GM18502 (cell line): ENCODE results near the gene DISC1.

ENCODE experiments used
- ATAC-seq: cut with Tn5 transposase; IDR thresholded peaks from one replicate; pipeline ENCODE4 v1.9.1; 2021; ENCODE audit warnings: mild to moderate bottlenecking; ENCODE audit not compliant: unreplicated experiment, poor library complexity

The DISC1 gene

DNA sequence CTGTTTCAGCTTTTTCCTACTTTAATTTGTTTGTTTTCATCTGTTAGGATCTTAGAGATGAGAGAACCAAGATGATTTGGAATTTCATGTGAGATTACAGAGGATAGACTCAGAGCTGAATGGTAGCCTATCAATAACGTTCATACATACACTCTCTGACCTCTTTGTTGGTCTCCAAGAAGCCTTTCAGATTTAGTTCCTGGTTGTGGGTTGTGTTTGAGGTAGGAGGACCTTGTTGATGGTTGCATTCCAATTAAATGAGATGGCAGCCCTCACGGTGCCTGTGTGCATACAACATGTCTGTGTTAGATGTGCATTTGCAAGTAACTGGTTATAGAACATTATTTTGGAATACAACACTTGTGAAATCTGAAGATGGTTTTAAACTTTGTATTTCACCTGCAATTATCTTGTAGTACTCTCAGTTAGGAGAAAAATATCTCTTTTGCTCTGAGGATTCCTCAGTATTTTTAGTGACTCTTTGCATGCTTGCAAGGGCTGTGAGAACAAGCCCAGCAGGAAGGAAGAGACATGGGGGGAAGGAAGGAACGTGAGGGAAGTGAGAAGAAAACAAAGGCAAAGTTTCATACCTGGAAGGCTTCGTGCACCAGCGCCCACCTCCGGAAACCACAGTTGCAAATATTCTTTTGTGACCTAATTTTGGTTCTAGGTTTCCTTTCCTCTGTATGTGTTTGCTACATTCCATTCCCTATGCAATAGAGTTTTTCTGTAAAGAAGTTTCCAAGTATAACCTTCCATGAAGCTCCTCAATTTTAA is 291.8 kb downstream of the DISC1 start:
- peak; percentile 75 for ATAC-seq

DNA sequence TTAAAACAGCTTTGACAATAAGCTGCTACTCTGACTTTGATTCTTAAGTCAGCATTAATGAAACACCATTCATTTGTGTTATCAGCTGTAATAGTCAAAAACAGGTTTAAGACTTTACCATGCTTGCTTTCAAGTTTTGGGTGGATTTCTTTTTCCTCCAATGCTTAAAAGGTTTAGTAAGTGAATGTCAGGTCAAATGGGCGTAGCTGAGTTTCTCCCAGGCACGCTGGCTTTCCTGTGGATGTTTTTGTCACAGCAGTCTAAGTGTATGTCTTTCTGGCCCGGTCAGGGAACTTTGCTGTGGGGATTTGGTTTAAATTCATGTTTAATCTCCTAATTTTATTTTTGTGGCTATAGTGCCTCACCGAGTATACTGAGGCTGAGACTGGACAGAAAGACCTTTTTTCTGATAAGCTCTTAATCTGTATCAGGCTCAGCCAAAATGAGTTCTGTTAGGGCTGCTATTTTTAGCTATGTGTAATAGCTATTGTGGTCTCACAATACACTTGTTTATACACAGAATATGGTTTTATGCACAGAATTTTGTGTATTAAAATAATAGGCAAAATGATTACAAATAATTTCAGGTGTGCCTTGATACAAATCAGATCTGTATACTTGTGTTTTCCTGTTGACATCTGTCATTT is 292.8 kb downstream of the DISC1 start:
- ATAC-seq = no peak

DNA sequence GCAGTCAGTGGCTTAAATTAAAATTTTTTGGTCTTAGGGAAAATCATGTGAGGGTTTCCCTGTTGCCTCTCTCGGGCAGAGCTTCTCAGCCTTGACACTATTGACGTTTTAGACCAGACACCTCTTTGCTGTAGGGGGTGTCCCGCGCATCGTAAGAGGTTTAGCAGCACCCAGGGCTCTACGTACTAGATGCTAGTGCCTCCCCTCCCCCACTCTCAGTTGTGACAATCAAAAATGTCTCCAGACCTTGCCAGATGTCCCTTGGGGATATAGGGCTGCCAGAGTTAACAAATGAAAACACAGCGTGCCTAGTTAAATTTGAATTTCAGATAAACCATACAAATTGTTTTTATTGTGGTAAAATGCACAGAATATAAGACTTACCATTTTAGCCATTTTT is 293.3 kb downstream of the DISC1 start:
- no peak for ATAC-seq

DNA sequence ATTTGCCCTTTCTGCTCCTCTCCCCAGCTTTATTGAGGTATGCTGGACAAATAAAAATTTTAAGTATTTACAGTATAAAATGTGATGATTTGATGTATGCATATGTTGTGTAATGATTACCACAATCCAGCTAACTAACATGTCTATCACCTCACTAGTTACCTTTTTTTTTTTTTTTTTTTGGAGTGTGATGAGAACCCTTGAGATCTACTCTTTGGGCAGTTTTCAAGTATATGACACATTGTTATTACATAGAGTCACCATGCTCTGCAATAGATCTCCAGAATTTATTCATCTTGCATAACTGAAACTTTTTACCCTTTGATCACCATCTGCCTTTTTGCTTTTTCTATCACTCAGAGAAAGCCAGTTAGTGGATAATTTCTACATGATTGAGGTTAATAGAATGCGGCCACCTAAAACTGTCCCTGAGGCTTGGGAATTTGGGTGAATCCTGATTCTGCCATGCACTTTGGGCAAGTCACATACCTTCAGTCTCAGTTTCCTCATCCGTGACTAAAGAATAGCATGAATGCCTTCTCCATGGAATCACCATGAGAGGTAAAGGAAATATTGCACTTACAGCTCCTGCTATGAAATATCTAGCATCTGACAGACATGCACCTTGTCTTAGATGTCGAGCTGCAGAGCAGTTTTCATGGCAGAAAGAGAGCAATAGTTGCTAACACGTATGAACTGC is 295.2 kb downstream of the DISC1 start:
- ATAC-seq = no peak

DNA sequence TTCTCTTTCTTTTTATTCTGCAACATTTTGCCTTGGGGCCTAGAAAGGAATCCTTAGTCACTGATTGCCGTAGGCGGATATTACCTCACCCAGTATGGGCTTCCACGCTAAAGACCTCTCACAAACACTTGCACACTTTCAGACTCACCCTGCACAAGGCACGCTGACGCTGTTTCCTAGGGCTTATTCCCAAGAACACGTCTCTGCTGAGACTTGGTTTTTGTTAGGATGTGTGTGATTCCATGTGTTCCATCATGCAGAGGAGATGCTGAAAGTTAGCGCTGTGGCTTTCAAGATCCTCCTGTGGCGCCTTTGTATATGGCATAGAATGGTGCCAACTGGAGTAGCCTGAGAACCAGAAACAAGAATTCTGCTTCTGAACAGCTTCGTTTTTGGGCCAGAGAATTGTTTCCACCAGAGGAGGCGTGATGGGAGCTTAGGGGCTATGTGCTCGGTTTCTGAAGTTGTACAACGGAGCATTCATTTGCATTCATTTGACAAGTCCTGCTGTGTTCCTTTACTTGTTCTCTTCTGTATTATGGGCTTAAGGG is 297.0 kb downstream of the DISC1 start:
- no peak for ATAC-seq

DNA sequence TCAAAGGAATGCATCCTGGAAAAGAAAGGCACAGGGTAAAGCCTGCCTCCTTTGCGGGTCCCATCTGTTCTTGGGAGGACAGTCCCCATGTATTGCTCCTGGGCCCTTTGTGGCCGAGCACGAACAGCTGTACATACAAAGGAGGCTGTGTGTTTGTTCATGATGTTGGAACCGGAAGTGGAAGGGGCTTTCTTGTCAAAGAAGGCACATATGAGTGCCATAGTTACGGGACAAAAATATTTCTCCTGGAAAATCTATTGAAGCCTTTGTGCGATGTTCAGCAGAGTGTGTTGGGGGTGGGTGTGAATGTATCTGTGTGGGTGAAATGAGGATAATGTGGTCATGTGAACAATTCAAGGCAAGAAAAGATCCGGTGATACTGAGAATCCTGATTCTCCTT is 297.6 kb downstream of the DISC1 start:
- ATAC-seq = no peak

DNA sequence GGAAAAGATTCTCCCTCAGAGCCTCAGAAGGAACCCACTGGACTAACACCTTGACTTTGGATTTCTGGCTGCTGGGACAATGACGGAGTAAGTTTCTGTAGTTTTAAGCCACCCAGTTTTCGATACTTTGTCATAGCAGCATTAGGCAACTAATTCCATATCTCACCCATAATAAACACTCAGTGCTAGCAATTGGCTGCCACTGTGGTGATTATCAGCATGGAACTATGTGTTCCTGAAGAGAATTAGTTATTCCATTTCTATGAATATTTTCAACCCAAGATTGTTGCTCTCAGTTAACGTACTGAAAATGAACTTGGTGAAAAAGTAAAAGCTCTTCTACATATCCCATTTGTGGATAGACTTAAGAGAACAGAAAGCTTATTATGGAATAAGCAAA is 299.3 kb downstream of the DISC1 start:
- no peak for ATAC-seq

DNA sequence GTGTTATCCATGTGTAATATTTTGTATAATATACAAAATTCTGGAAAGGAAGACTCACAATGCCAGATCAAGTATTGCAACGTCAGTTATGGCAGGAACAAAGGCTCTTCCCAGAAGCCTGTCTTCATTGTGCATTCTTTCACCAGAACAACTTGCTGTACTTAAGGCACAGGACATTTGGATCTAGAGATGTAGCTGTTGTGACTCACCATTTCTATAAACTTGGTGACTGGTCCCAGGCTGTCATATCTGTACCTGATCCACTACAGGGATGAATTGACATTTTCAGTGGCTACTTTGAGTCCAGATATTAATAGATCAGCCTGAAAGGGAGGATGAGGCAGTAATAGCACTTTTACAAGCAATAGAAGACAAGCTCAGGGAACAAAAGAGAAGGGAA is 299.8 kb downstream of the DISC1 start:
- ATAC-seq = no peak

DNA sequence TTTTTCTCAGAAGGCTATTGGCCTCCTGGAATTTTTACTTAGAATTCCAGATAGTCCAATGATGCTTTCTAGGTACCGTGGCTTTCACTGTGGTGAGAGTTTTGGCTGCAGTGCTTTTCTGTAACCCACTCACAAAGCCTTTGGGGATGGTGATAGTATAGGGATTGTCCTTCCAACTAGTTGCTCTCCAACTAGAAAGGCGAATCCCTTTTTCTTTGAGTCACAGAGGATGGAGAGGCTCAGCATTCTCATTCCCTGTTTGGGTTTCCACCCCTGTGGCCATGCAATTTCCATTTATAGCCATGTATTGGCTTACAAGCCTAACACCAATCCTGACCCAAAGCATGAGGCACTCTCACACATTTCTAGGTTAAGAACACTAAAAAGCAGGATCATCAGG is 300.3 kb downstream of the DISC1 start:
- ATAC-seq = no peak

DNA sequence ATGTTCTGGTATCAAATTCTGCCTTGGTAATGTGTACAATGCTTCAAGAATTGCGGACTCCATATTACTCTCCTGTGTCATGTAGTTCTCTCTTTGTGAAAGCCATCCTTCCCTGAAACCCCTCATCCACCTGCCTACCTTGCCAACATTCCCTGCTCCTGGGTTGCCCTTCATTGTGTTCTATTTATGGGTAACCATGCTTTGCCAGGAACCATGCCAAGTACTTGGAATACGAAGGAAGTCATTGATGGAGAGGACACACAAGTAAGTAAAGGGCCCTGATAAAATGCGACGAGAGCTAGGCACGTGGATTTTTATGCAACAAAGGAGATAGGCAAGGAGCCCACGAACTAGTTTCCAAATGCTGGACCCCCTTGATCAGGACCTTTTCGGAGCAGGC is 300.8 kb downstream of the DISC1 start:
- ATAC-seq = no peak

DNA sequence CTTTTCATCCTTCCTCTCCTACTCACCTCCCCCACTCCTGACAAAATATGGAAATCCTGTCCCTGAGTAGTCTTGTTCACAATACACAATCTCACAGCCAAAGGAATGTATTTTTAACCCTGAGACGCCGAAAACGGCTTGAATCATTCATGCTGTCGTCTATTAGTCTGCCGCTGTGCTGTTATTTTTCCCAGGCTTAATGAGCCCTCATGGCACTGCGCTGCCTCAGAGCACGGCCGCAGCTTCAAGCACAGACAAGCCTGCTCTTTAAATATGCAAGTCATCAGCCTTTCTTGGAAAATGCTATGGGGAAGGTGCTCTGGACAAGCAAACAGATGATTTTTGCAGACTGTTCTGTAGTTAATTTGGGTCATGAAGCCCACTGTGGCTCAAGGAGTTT is 302.7 kb downstream of the DISC1 start:
- ATAC-seq = no peak

DNA sequence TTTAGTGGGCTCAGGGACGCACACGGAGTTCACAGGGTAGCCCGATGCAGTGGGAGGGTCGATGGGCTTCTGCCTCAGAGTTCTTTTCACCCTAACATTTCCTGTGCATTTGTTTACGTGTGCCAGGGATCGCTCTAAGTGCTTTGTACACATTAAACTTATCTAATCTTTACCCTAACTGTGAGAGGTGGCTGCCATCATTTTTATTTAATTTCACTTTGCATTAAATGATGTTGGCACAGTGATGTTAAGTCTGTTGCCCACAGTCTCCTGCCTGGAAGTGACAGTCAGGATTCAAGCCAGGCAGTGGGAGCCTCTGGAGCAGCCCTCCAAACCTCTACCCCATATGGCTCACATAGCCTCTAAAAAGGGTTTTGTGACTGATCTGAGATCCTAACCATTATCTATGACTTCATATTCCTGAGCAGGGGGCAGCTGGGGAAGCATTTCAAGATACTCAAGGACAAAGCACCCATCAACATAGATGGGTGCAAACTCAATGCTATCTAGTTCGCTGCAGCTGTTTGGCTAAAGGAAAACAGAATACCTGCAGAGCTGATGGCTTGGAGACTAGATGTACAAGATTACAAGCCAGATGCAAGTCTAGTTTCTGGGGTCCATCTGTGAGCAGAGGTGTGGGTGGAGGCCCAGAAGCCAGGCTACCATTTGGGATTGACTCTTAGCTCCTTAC is 303.8 kb downstream of the DISC1 start:
- no peak for ATAC-seq

DNA sequence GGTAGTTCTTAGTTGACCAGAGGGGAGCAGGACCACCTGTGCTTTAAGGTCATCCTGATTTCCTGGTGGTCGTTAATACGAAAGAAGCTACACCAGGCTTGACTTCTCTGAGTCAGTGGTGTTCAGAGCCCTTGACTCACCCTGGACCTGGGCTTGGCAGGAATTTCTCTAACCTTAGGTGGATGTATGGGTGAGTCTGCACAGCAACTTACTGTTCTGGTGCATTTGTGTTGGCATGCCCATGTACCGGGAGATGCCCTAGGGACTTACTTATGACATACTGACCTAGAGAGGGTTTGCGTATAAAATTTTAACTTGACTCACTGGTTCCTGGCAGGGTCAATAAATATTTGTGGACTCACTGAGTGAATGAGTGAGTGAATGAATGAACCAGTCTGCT is 304.6 kb downstream of the DISC1 start:
- ATAC-seq = no peak

DNA sequence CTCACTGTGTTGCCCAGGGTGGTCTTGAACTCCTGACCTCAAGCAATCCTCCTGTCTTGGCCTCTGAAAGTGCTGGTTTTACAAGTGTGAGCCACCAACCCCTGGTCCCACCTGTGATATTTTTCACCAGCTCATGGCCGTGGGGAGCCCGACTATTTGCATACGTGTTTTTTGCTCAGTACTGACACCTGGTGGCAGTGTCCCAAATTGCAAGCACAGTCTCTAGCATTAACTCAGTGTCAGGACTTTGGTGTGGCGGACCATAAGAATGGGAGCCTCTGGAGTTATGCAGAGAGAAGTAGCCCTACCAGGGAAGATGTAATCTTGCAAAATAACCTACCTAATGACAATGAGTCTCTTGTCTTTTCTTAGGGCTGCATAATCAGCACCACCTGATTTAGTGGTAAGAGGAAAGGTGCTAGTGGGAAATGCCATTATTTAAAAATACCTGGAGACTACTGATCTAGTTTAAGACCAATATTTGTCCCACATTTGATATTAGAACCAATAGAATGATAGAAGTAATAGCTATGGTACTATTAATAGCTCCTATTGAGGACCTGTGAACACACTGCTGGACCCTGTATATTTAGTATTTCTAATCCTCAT is 305.4 kb downstream of the DISC1 start:
- no peak for ATAC-seq

DNA sequence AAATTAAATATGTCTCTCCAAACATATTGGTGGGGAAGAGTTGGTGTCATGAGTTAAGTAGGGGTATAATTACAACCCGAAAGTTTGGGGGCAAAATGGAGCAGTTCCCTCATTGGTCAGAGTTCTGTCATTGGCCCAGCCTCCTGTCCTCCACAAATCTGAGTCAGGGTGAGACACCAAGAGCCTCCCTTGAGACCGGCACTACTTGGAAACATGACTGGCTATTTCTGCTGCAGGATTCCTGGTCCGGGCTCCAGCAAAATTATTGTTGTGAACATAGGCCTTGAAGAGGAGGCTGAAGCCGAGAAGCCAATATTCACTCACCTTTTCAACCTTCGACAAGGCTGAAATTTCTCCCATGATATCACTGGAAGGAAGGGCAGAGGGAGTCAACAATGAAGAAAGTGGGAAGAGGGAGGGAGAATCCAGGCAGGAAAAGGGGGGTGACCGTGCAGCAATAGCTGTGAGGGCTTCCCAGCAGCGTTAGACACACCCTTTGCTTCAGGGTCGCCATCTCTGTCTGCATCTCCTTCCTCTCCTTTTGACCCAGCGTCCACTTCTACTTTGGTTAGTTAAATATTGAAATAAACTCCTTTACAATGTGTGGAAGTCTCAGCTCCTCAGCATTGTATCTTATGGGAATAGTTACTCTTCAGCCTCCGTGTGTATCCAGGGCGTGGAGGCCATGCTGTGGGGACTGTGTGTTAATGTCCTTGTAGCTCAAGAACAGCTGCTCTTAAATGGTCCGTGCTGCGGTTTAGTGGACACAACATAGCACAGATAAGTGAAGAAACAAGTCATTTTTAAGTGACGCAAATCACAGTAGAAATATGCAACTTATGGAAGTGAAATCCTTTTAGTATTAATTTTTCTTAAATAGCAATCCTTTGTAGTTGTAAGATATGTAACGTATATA is 307.4 kb downstream of the DISC1 start:
- no peak for ATAC-seq

DNA sequence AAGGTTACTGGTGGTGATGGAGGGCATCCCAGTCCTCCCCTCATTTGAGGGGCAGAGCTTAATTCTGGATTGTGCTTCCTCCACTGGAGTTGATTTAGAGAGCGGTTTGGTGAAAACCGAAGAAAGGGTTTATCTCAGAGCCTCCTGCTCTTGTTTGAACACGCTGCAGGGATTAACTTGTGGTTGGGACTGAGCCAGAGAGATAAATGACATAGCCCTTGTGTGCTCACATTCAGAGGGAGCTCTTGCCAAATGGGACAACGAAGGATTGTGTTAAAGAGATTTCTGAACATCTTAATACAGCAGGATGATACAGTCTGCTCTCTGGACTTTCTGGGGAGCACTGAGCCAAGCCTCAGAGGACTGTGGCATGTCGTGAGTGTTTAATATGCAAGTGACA is 308.2 kb downstream of the DISC1 start:
- no peak for ATAC-seq

DNA sequence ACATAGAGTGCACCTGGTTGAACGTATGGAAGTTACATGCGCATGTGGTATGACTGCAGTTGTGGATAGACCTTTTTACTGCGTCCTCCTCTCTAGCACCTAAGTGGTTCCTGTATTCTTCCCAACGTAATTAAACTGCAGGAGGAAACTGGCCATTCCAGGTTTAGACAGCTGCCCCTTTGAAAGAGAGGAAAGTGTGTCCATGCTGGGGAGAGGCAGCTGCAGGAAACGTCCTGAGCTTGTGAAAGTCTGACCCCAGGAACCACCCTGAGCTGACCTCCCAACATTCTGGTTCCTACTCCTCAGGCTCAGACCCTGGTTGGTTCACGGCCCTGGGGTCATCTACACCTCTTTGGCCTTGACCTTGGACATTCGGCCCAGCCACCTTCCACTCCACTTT is 309.3 kb downstream of the DISC1 start:
- no peak for ATAC-seq

DNA sequence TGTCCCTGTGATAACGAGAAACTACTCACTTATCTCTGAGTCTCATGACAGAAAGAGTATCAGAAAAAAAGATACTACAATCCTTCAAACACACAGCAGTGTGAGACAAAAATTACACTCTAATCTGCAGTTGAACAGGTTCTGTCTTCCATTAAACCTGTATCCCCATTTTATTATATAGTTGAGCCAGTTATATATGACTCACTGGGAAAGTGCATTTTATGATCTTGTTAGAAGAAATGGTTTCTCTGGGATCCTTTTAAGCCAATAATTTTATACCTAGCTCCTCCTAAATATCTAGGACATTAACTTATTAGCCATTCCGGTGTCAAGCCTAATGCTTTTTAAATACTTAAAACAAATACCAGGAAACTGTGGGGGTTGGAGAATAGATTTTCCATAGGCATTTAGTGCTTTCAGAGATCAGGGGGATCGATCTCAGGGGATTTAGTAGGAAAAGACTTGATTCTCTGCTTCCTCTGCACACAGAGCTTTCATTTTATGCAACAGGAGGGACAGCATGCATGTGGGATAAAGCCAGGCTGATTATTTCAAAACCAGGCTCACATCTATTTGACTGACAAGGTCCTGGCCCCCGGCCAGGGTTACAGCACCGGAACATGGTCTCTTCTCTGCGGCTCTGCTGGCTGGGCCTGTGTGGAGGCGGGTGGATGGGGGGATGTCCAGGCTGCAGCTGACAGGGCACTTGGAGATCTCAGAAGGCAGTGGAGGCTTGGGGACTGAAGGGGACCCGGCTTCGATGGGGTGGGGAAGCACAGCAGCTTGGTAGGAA is 310.6 kb downstream of the DISC1 start:
- ATAC-seq = no peak

DNA sequence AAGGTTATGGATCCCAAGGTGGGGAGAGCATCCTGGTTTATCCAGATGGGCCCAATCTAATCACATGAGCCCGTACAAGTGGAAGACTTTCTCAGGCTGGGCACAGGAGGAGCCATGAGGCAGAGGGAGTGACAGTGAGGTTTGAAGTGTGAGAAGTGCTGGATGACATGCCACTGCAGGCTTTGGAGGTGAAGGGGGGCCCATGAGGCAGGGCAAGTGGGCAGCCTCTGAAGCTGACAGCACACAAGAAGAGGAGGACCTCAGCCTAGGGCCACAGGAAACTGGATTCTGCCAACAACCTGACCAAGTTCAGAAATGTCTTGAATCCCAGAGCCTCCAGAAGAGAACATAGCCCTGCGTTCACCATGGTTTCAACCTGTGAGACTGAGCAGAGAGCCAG is 311.6 kb downstream of the DISC1 start:
- no peak for ATAC-seq
